WTC11 (cell line): ENCODE results near the gene MYO7B.

Experiments
- CREB1 ChIP-seq: sonication (generic); formaldehyde crosslinking; IDR thresholded peaks from 2 replicates; pipeline ENCODE4 v1.8.0; 2023; ENCODE audit warnings: mild to moderate bottlenecking, missing genetic modification reagents
- FOXJ3 ChIP-seq: sonication (generic); formaldehyde crosslinking; IDR thresholded peaks from 2 replicates; pipeline ENCODE4 v1.9.0; 2021; ENCODE audit warnings: missing genetic modification reagents, mild to moderate bottlenecking, borderline replicate concordance
- FOXK1 ChIP-seq: sonication (generic); formaldehyde crosslinking; IDR thresholded peaks from 2 replicates; pipeline ENCODE4 v1.8.0; 2022; ENCODE audit warnings: mild to moderate bottlenecking, moderate library complexity, missing genetic modification reagents
- FOXP1 ChIP-seq: sonication (generic); formaldehyde crosslinking; IDR thresholded peaks from 2 replicates; pipeline ENCODE4 v1.8.0; 2022; ENCODE audit warnings: missing genetic modification reagents, mild to moderate bottlenecking, moderate library complexity, borderline replicate concordance
- JAZF1 ChIP-seq: fragments of 250-450 bp; sonication (Bioruptor Pico); IDR thresholded peaks from 2 replicates; pipeline ENCODE4 v1.9.0; 2021; ENCODE audit warnings: moderate library complexity, mild to moderate bottlenecking, inconsistent platforms
- MAX ChIP-seq: sonication (generic); formaldehyde crosslinking; IDR thresholded peaks from 2 replicates; pipeline ENCODE4 v1.8.0; 2022; ENCODE audit warnings: mild to moderate bottlenecking, missing genetic modification reagents
- SMAD4 ChIP-seq: sonication (generic); formaldehyde crosslinking; IDR thresholded peaks from 2 replicates; pipeline ENCODE4 v1.8.0; 2022; ENCODE audit warnings: mild to moderate bottlenecking, missing genetic modification reagents
- SP1 ChIP-seq: sonication (generic); formaldehyde crosslinking; conservative IDR thresholded peaks from 2 replicates; pipeline ENCODE4 v1.8.1; 2022; ENCODE audit warnings: missing genetic modification reagents
- ZNF425 ChIP-seq: fragments of 250-450 bp; sonication (Bioruptor Pico); conservative IDR thresholded peaks from 2 replicates; pipeline ENCODE4 v1.9.0; 2021; ENCODE audit warnings: mild to moderate bottlenecking
- ZNF532 ChIP-seq: fragments of 250-450 bp; sonication (Bioruptor Pico); IDR thresholded peaks from 2 replicates; pipeline ENCODE4 v1.9.0; 2021; ENCODE audit warnings: mild to moderate bottlenecking, borderline replicate concordance
- TF ChIP-seq, protein P1 (sequence below): fragments of 200-600 bp; IDR thresholded peaks from 2 replicates; pipeline ENCODE4 v1.8.0; 2022; ENCODE audit warnings: antibody characterized with exemption

DNA sequence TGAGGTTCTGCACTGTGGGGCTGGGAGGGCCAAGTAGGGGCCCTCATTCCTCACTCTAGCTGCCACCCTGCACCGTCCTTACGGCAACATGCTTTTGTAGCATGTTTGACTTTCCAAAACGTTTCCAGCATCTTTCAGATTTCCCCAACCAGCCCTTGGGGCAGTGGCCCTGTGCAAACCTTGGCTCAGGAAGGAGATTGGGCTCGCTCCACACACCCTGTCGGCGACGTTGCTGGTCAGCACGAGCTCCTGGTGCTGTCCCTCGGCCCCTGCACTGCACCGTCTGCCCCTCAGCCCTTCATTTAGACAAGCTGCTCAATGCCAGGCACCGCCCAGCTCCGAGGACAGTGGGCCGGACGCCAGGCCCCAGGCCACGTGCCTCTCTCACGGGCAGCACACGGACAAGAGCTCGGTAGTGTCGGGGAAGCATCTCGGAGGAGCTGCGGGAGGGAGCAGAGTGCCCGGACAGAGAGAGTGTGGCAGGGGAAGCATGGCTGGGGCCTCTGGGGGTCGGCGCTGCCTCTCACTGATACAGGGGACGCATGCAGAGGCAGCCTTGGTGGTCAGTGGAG lies 117.4 kb downstream of the MYO7B start:
- TF ChIP-seq MAX (no peak), FOXK1 (CRISPR knock-in tag) (no peak), SMAD4 (CRISPR knock-in tag) (no peak), SP1 (no peak), JAZF1 (CRISPR knock-in tag) (no peak), CREB1 (no peak), FOXP1 (no peak), ZNF532 (CRISPR knock-in tag) (no peak), ZNF425 (CRISPR knock-in tag) (no peak), FOXJ3 (CRISPR knock-in tag) (no peak)
- TF ChIP-seq, protein P1, sequence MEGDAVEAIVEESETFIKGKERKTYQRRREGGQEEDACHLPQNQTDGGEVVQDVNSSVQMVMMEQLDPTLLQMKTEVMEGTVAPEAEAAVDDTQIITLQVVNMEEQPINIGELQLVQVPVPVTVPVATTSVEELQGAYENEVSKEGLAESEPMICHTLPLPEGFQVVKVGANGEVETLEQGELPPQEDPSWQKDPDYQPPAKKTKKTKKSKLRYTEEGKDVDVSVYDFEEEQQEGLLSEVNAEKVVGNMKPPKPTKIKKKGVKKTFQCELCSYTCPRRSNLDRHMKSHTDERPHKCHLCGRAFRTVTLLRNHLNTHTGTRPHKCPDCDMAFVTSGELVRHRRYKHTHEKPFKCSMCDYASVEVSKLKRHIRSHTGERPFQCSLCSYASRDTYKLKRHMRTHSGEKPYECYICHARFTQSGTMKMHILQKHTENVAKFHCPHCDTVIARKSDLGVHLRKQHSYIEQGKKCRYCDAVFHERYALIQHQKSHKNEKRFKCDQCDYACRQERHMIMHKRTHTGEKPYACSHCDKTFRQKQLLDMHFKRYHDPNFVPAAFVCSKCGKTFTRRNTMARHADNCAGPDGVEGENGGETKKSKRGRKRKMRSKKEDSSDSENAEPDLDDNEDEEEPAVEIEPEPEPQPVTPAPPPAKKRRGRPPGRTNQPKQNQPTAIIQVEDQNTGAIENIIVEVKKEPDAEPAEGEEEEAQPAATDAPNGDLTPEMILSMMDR: no peak
